Measurements from ENCODE around the gene UFD1.

Gene UFD1

DNA sequence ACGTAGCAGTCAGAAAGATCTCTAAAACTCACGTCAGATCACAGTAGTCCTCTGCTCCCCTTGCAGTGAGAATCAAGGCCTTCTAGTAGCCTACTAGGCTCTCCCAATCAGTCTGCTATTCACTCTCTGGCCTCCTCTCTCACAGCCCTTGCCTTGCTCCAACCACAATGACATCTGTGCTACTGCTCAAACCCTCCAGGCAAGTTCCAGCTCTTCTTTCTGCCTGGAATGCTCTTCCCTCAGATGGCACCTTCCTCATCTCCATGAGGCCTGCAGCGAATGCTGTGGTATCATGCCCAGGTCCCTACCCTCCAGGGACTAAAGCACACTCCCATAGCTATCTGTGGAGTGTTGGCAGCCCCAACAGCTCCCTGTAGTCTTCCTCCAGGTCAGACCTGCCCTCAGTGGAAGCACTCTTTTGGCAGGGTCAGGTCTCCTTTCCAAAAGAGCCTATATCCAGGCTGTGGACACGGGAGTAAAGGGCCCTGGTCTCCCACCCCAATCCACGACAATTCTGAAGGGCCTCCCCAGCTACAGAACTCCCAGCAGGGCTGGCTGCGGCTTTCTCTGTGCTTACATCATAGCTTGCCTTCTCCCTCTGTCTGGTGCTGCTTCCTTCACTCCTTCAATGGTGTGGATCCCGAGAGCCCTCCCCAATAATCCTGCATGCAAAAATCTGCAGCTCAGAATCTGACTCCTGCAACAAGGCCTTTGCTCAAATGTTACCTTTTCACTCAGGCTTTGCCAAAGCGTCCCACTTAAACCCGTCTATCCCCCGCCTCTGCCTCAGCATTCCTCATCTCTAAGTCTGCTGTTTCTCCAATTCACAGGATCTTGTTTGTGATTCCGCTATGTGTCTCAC is 56.3 kb downstream of the UFD1 start:
- in situ Hi-C loops (cut with MboI; ENCODE audit: low sequenced_read_pairs, unreplicated experiment): no loop called here
- no peak for TF ChIP-seq CTCF (IDR thresholded peaks at IDR 0.05; ENCODE audit: borderline replicate concordance, control extremely low read depth, extremely low read depth, insufficient read depth, missing control alignments)
- no peak for DNase-seq (ENCODE audit: low spot score)

GRCh38 chr22:19420321-19420720 is 58.7 kb downstream of the UFD1 start:
- no peak for DNase-seq (ENCODE audit: low spot score)
- no peak for TF ChIP-seq CTCF (IDR thresholded peaks at IDR 0.05; ENCODE audit: borderline replicate concordance, control extremely low read depth, extremely low read depth, insufficient read depth, missing control alignments)
- in situ Hi-C loops (cut with MboI; ENCODE audit: low sequenced_read_pairs, unreplicated experiment): no loop called here

- in situ Hi-C loops (cut with MboI; ENCODE audit: low sequenced_read_pairs, unreplicated experiment): no loop called here
- TF ChIP-seq CTCF (IDR thresholded peaks at IDR 0.05; ENCODE audit: borderline replicate concordance, control extremely low read depth, extremely low read depth, insufficient read depth, missing control alignments): no peak
- peak; percentile 65 for DNase-seq (ENCODE audit: low spot score)
Measured at GRCh38 chr22:19419464-19420178, 59.4 kb downstream of the UFD1 start.

- DNase-seq (ENCODE audit: low spot score): peak; percentile 45
- in situ Hi-C loops (cut with MboI; ENCODE audit: low sequenced_read_pairs, unreplicated experiment): no loop called here
- TF ChIP-seq CTCF (IDR thresholded peaks at IDR 0.05; ENCODE audit: borderline replicate concordance, control extremely low read depth, extremely low read depth, insufficient read depth, missing control alignments): no peak
Measured at GRCh38 chr22:19419086-19419463, 59.9 kb downstream of the UFD1 start.

- TF ChIP-seq CTCF (IDR thresholded peaks at IDR 0.05; ENCODE audit: borderline replicate concordance, control extremely low read depth, extremely low read depth, insufficient read depth, missing control alignments): no peak
- in situ Hi-C loops (cut with MboI; ENCODE audit: low sequenced_read_pairs, unreplicated experiment): no loop called here
Measured at GRCh38 chr22:19412923-19413322, 66.1 kb downstream of the UFD1 start.

DNA sequence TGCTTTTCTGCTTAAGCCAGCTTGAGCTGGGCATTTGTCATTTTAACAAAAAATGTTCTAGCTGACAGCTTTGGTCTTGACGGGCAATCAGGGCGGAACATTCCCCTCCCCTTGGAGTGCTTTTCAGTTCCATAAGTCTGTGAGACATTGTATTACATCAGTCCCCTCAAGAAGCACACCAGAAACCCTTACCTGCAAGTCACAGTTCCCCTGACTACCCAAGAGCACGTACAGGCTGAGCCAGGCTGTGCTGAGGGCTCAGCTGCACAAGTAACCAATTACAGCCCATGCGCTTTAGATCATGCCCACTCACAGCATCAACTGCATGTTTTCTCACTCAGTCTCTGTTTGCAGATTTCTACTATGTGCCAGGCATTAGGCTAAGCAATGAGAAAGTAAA is 66.5 kb downstream of the UFD1 start:
- no peak for DNase-seq (ENCODE audit: low spot score)
- in situ Hi-C loops (cut with MboI; ENCODE audit: low sequenced_read_pairs, unreplicated experiment): no loop called here
- no peak for TF ChIP-seq CTCF (IDR thresholded peaks at IDR 0.05; ENCODE audit: borderline replicate concordance, control extremely low read depth, extremely low read depth, insufficient read depth, missing control alignments)

More at GRCh38 chr22:19412923-19413322, 66.1 kb downstream of the UFD1 start:
- no peak for DNase-seq (ENCODE audit: low spot score)
